Aorta (tissue), 5 donors: Measurements from ENCODE around the gene CYP4F2. TPM values are rescaled to one million over a fixed set of nuclear protein-coding genes. Genes with fewer than 3 reads are reported as not detected.
A peak's percentile ranks its signal among the peaks of the same experiment; 100 is the strongest.
"Not testable (repeated sequence)": the region's sequence is repeated elsewhere in the genome, so short reads cannot be mapped to it uniquely, and the experiment has no call there.

Source experiments
- ATAC-seq: fragments of 200-7000 bp; cut with Tn5 transposase; one replicate; pipeline ENCODE4 v1.9.1; 2022; ENCODE audit warnings: moderate library complexity; ENCODE audit not compliant: low FRiP score
- DNase-seq, 2 donors: peaks; one replicate each; pipeline ENCODE4 v3.0.0-alpha.2; 2020
- H3K27ac ChIP-seq, 2 donors: one replicate each; pipeline ENCODE4 v1.5.1; 2013; ENCODE audit warnings: low read length in 2 of 2, mild to moderate bottlenecking in 2 of 2, moderate library complexity in 2 of 2, control low read depth in 1 of 2, inconsistent platforms in 1 of 2, low read depth in 1 of 2
- H3K27me3 ChIP-seq, 2 donors: one replicate each; pipeline ENCODE4 v1.6.1; 2013; ENCODE audit warnings: control low read depth in 1 of 2, low read length in 1 of 2, mild to moderate bottlenecking in 1 of 2, moderate library complexity in 1 of 2; ENCODE audit not compliant: insufficient read depth in 2 of 2, control insufficient read depth in 1 of 2
- H3K36me3 ChIP-seq, 2 donors: one replicate each; pipeline ENCODE4 v1.6.1; 2013; ENCODE audit warnings: control low read depth in 1 of 2, low read length in 1 of 2, mild to moderate bottlenecking in 1 of 2; ENCODE audit not compliant: insufficient read depth in 2 of 2, control insufficient read depth in 1 of 2
- H3K4me1 ChIP-seq, 2 donors: one replicate each; pipeline ENCODE4 v1.6.1; 2013; ENCODE audit warnings: low read length in 2 of 2, control low read depth in 1 of 2, mild to moderate bottlenecking in 1 of 2, moderate library complexity in 1 of 2; ENCODE audit not compliant: insufficient read depth in 2 of 2, control insufficient read depth in 1 of 2
- H3K4me3 ChIP-seq, 2 donors: one replicate each; pipeline ENCODE4 v1.5.1; 2013; ENCODE audit warnings: low read length in 2 of 2, control low read depth in 1 of 2, mild to moderate bottlenecking in 1 of 2
- H3K9me3 ChIP-seq: one replicate; pipeline ENCODE4 v1.6.1; 2013; ENCODE audit warnings: mild to moderate bottlenecking, low read length; ENCODE audit not compliant: control insufficient read depth
- WGBS, 2 donors: extraction: QIAGEN DNeasy Blood & Tissue Kit; methylation state at CpG; one replicate each; pipeline ENCODE4 v1.1.7; 2013; 5-methylcytosine and 5-hydroxymethylcytosine counted together
- intact Hi-C, 2 donors: fragments of 100-400 bp; cut with DNase I; formaldehyde crosslinking; loops; one replicate each; pipeline versions ENCODE4 v1.14.2 to v1.15.0; 2022
- polyA plus RNA-seq, 2 donors: library from polyadenylated mRNA; stranded (reverse); fragments of 200-250 nt; gene quantifications; one replicate each; pipeline ENCODE4 v1.2.3, GENCODE V29; 2013
- total RNA-seq, 2 donors: library from RNA; stranded (reverse); fragmentation: NEBNext Ultra II Directional; extraction: Animal tissue kit (Norgen Biotek cat#: 25700); gene quantifications; one replicate each; pipeline ENCODE4 v1.2.1, GENCODE V29; 2021
- donor health status: healthy with polysubstance abuse.
- donor health status: Bipolar disorder and iron deficiency.
- donor health status: DM: no; HTN: no; CAD: no.
- donor health status: DM: no; HTN: no; CAD: no.
- donor health status: DM: yes; HTN: yes; CAD: no.

Gene CYP4F2
- total and polyA plus RNA-seq, 4 donors = 4.4 TPM; not detected in 3

GRCh38 chr19:15859187-15859586, 38.7 kb downstream of the CYP4F2 start:
- Histone ChIP-seq H3K9me3 (no peaks in the 10 kb centered on the region), H3K36me3 (no peaks in the 10 kb centered on the region), H3K4me1 (no peaks in the 10 kb centered on the region), H3K27me3 (no peaks in the 10 kb centered on the region), H3K27ac (no peak overlapping the region), H3K4me3 (no peak overlapping the region)
- intact Hi-C loops = no loop called here
- DNase-seq = no peak
- no peak for ATAC-seq
- 71 to 81% methylated on average over 4 to 6 of the region's 6 CpGs for WGBS, 2 donors

GRCh38 chr19:15850385-15850784, 47.5 kb downstream of the CYP4F2 start:
- intact Hi-C loops = no loop called here
- no peak overlapping the region for H3K4me3 ChIP-seq
- H3K27ac ChIP-seq = no peak overlapping the region
- DNase-seq = no peak
- no peak for ATAC-seq
- peaks cover 0 to 2% of the 10 kb centered on the region in 2 donors for H3K27me3 ChIP-seq
- no peaks in the 10 kb centered on the region for H3K4me1 ChIP-seq
- H3K36me3 ChIP-seq = no peaks in the 10 kb centered on the region
- 74 to 80% methylated on average over 3 of the region's 3 CpGs for WGBS, 2 donors
- H3K9me3 ChIP-seq = peaks cover 3% of the 10 kb centered on the region

- WGBS, 2 donors = 78 to 79% methylated on average over 6 of the region's 6 CpGs
- Histone ChIP-seq H3K36me3 (no peaks in the 10 kb centered on the region), H3K4me1 (no peaks in the 10 kb centered on the region), H3K27me3 (peaks cover 0 to 2% of the 10 kb centered on the region in 2 donors), H3K9me3 (peaks cover 1% of the 10 kb centered on the region), H3K4me3 (no peak overlapping the region), H3K27ac (no peak overlapping the region)
- ATAC-seq (no peak), DNase-seq (no peak)
- intact Hi-C loops = no loop called here
Observed at GRCh38 chr19:15846923-15847322, 51.0 kb downstream of the CYP4F2 start.

GRCh38 chr19:15843894-15844222, 54.0 kb downstream of the CYP4F2 start:
- peak in 1 of 2 donors; percentile 54 for DNase-seq
- intact Hi-C loops = not testable (repeated sequence)

GRCh38 chr19:15843203-15843893, 54.5 kb downstream of the CYP4F2 start:
- Histone ChIP-seq H3K4me1 (no peaks in the 10 kb centered on the region), H3K9me3 (no peaks in the 10 kb centered on the region), H3K4me3 (no peak overlapping the region), H3K36me3 (no peaks in the 10 kb centered on the region), H3K27ac (no peak overlapping the region), H3K27me3 (peaks cover 0 to 2% of the 10 kb centered on the region in 2 donors)
- DNase-seq (no peak), ATAC-seq (no peak)
- WGBS, 2 donors = 56 to 64% methylated on average over 5 of the region's 5 CpGs
- intact Hi-C loops = no loop called here

More at GRCh38 chr19:15843894-15844222, 54.0 kb downstream of the CYP4F2 start:
- ATAC-seq, H3K36me3 ChIP-seq, H3K27ac ChIP-seq, H3K27me3 ChIP-seq, H3K4me1 ChIP-seq, H3K4me3 ChIP-seq, H3K9me3 ChIP-seq: not testable (repeated sequence)
- WGBS, 2 donors = 56% methylated on average over 8 of the region's 8 CpGs

GRCh38 chr19:15841875-15842569, 55.9 kb downstream of the CYP4F2 start:
- DNase-seq = no peak
- intact Hi-C loops = no loop called here
- Histone ChIP-seq H3K4me3 (no peak overlapping the region), H3K27me3 (no peaks in the 10 kb centered on the region), H3K36me3 (no peaks in the 10 kb centered on the region), H3K4me1 (no peaks in the 10 kb centered on the region), H3K27ac (no peak overlapping the region), H3K9me3 (no peaks in the 10 kb centered on the region)
- no peak for ATAC-seq
- 58 to 60% methylated on average over 11 of the region's 11 CpGs for WGBS, 2 donors

GRCh38 chr19:15840833-15841232, 57.0 kb downstream of the CYP4F2 start:
- no peak overlapping the region for H3K4me3 ChIP-seq
- no peaks in the 10 kb centered on the region for H3K9me3 ChIP-seq
- 71 to 76% methylated on average over 2 of the region's 2 CpGs for WGBS, 2 donors
- intact Hi-C loops = no loop called here
- no peak overlapping the region for H3K27ac ChIP-seq
- no peak for ATAC-seq
- no peaks in the 10 kb centered on the region for H3K27me3 ChIP-seq
- no peaks in the 10 kb centered on the region for H3K36me3 ChIP-seq
- H3K4me1 ChIP-seq = no peaks in the 10 kb centered on the region
- DNase-seq = no peak

- H3K27ac ChIP-seq, ATAC-seq, H3K4me3 ChIP-seq, H3K27me3 ChIP-seq, DNase-seq, H3K9me3 ChIP-seq, intact Hi-C loops, H3K4me1 ChIP-seq, H3K36me3 ChIP-seq: not testable (repeated sequence)
- 42 to 58% methylated on average over 4 of the region's 4 CpGs for WGBS, 2 donors
Observed at GRCh38 chr19:15839888-15840287, 58.0 kb downstream of the CYP4F2 start.

GRCh38 chr19:15838351-15838750, 59.5 kb downstream of the CYP4F2 start:
- no peaks in the 10 kb centered on the region for H3K4me1 ChIP-seq
- no peak overlapping the region for H3K27ac ChIP-seq
- H3K27me3 ChIP-seq = no peaks in the 10 kb centered on the region
- no peaks in the 10 kb centered on the region for H3K9me3 ChIP-seq
- ATAC-seq (no peak), DNase-seq (no peak)
- WGBS, 2 donors = 95 to 97% methylated on average over 3 of the region's 3 CpGs
- no peak overlapping the region for H3K4me3 ChIP-seq
- intact Hi-C loops = no loop called here
- no peaks in the 10 kb centered on the region for H3K36me3 ChIP-seq
